Measurements from ENCODE around the gene AGTR2.
"Not testable (repeated sequence)": the region's sequence is repeated elsewhere in the genome, so short reads cannot be mapped to it uniquely, and the experiment has no call there.

Gene AGTR2

GRCh38 chrX:116170511-116170910, at the start of gene AGTR2:
AGTR2 (plus strand) TSS chrX:116170744; CDS start chrX:116172281, 1,537 bp downstream.
- no peak within 1 kb of the TSS for H3K4me3 ChIP-seq (ENCODE audit: low read depth, low read length)
- H3K27ac ChIP-seq = no peak within 1 kb of the TSS
- TF ChIP-seq CTCF (IDR thresholded peaks at IDR 0.05; ENCODE audit: low read depth, low read length) = no peak

GRCh38 chrX:116135277-116135676, 35.3 kb upstream of the AGTR2 start:
- H3K4me3 ChIP-seq (ENCODE audit: low read depth, low read length) = no peak overlapping the region
- H3K27ac ChIP-seq = no peak overlapping the region
- H3K27me3 ChIP-seq (ENCODE audit: insufficient read depth, low read depth, severe bottlenecking) = peaks cover 11% of the 10 kb centered on the region
- TF ChIP-seq CTCF (IDR thresholded peaks at IDR 0.05; ENCODE audit: low read depth, low read length) = no peak
- H3K36me3 ChIP-seq = no peaks in the 10 kb centered on the region
- no peaks in the 10 kb centered on the region for H3K9me3 ChIP-seq (ENCODE audit: severe bottlenecking)
- no peak for DNase-seq

More at GRCh38 chrX:116170511-116170910, at the start of gene AGTR2:
- H3K36me3 ChIP-seq = no peaks in the 10 kb centered on the region
- H3K9me3 ChIP-seq (ENCODE audit: severe bottlenecking) = no peaks in the 10 kb centered on the region
- H3K27me3 ChIP-seq (ENCODE audit: insufficient read depth, low read depth, severe bottlenecking) = peaks cover 32% of the 10 kb centered on the region
- no peak for DNase-seq

GRCh38 chrX:116141270-116141669, 29.3 kb upstream of the AGTR2 start:
- H3K36me3 ChIP-seq; H3K4me3 ChIP-seq (ENCODE audit: low read depth, low read length); DNase-seq; H3K27ac ChIP-seq; H3K9me3 ChIP-seq (ENCODE audit: severe bottlenecking): not testable (repeated sequence)
- H3K27me3 ChIP-seq (ENCODE audit: insufficient read depth, low read depth, severe bottlenecking) = peaks cover 21% of the 10 kb centered on the region

GRCh38 chrX:116142976-116143375, 27.6 kb upstream of the AGTR2 start:
- Histone ChIP-seq H3K27ac (no peak overlapping the region), H3K4me3 (ENCODE audit: low read depth, low read length) (no peak overlapping the region), H3K36me3 (no peaks in the 10 kb centered on the region), H3K9me3 (ENCODE audit: severe bottlenecking) (no peaks in the 10 kb centered on the region), H3K27me3 (ENCODE audit: insufficient read depth, low read depth, severe bottlenecking) (peaks cover 21% of the 10 kb centered on the region)
- no peak for TF ChIP-seq CTCF (IDR thresholded peaks at IDR 0.05; ENCODE audit: low read depth, low read length)
- DNase-seq = no peak

GRCh38 chrX:116172976-116173375, 2.4 kb downstream of the AGTR2 start:
- TF ChIP-seq CTCF (IDR thresholded peaks at IDR 0.05; ENCODE audit: low read depth, low read length) = no peak
- H3K27ac ChIP-seq = no peak overlapping the region
- no peak overlapping the region for H3K4me3 ChIP-seq (ENCODE audit: low read depth, low read length)
- H3K27me3 ChIP-seq (ENCODE audit: insufficient read depth, low read depth, severe bottlenecking) = peaks cover 36% of the 10 kb centered on the region
- DNase-seq = no peak
- H3K9me3 ChIP-seq (ENCODE audit: severe bottlenecking) = no peaks in the 10 kb centered on the region
- no peaks in the 10 kb centered on the region for H3K36me3 ChIP-seq

GRCh38 chrX:116181300-116181699, 10.8 kb downstream of the AGTR2 start:
- H3K27me3 ChIP-seq (ENCODE audit: insufficient read depth, low read depth, severe bottlenecking) = peaks cover 28% of the 10 kb centered on the region
- H3K9me3 ChIP-seq (ENCODE audit: severe bottlenecking) = no peaks in the 10 kb centered on the region

More at GRCh38 chrX:116181300-116181699, 10.8 kb downstream of the AGTR2 start:
- no peak for DNase-seq
- Histone ChIP-seq H3K4me3 (ENCODE audit: low read depth, low read length) (no peak overlapping the region), H3K27ac (no peak overlapping the region), H3K36me3 (no peaks in the 10 kb centered on the region)
- no peak for TF ChIP-seq CTCF (IDR thresholded peaks at IDR 0.05; ENCODE audit: low read depth, low read length)
